ENCODE results near the gene RAB37.

Gene RAB37

GRCh38 chr17:74795327-74796020 lies 58.4 kb downstream of the RAB37 start:
- H3K27me3 ChIP-seq (ENCODE audit: control insufficient read depth, insufficient read depth, low read length) = no peaks in the 10 kb centered on the region
- H3K4me3 ChIP-seq (ENCODE audit: low read depth, low read length) = no peak overlapping the region
- H3K9ac ChIP-seq = no peak overlapping the region
- H3K9me3 ChIP-seq (ENCODE audit: control insufficient read depth, low read length) = no peaks in the 10 kb centered on the region
- H3K36me3 ChIP-seq (ENCODE audit: control insufficient read depth, insufficient read depth, low read length) = no peaks in the 10 kb centered on the region
- H3K79me2 ChIP-seq = no peaks in the 10 kb centered on the region
- TF ChIP-seq CTCF (IDR thresholded peaks at IDR 0.05) = no peak
- H3K4me1 ChIP-seq = peaks cover 5% of the 10 kb centered on the region
- no peak overlapping the region for H2AFZ ChIP-seq
- H3K4me2 ChIP-seq (ENCODE audit: low read length) = no peak overlapping the region
- no peak overlapping the region for H3K27ac ChIP-seq

DNA sequence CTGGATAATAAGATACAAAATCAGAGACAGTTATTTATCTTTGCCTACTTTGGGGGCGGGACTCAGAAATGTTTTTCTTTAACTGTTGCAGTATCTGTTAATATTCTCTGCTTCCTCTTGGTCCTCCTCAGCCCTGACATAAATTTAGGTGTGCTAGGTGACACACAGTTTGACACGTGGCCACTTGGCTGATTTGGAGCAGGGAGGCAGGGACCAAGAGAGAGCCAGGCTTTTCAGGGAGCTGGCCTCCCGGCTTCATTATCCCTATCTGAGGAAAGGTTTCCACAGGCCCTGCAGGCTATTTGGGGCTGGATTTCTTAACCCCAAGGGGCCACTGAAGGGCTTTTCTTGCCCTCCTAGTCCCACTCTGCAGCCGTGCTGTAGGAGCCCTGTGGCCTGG lies 59.2 kb downstream of the RAB37 start:
- no peak overlapping the region for H3K4me2 ChIP-seq (ENCODE audit: low read length)
- H3K4me1 ChIP-seq = peaks cover under 1% of the 10 kb centered on the region
- H3K27me3 ChIP-seq (ENCODE audit: control insufficient read depth, insufficient read depth, low read length) = no peaks in the 10 kb centered on the region
- no peak overlapping the region for H2AFZ ChIP-seq
- no peak overlapping the region for H3K9ac ChIP-seq
- no peak overlapping the region for H3K27ac ChIP-seq
- no peaks in the 10 kb centered on the region for H3K9me3 ChIP-seq (ENCODE audit: control insufficient read depth, low read length)
- no peak for TF ChIP-seq CTCF (IDR thresholded peaks at IDR 0.05)
- H3K36me3 ChIP-seq (ENCODE audit: control insufficient read depth, insufficient read depth, low read length) = no peaks in the 10 kb centered on the region
- no peaks in the 10 kb centered on the region for H3K79me2 ChIP-seq
- H3K4me3 ChIP-seq (ENCODE audit: low read depth, low read length) = no peak overlapping the region

DNA sequence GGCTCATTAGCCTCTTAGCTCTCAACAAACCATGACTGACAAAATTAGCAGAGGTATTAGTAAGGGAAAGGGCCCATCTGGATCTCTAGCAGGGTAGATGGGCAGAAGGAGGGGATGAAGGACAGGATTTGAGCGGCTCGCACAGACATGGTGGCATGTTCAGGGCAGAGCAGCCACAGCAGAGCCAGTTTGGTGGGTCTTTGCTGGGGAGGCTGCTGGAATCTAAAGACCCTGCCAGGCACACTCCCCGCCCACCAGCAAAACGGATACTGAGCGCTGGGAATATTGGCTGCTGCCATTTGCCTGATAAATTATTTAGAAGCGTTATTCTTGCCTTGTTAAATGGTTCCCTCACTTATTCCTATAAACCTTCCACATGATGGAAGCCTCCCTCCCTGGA lies 59.8 kb downstream of the RAB37 start:
- Histone ChIP-seq H3K79me2 (no peaks in the 10 kb centered on the region), H3K27me3 (ENCODE audit: control insufficient read depth, insufficient read depth, low read length) (no peaks in the 10 kb centered on the region), H3K4me2 (ENCODE audit: low read length) (no peak overlapping the region), H3K9me3 (ENCODE audit: control insufficient read depth, low read length) (no peaks in the 10 kb centered on the region), H3K4me3 (ENCODE audit: low read depth, low read length) (no peak overlapping the region), H3K27ac (no peak overlapping the region), H3K4me1 (no peaks in the 10 kb centered on the region), H3K36me3 (ENCODE audit: control insufficient read depth, insufficient read depth, low read length) (no peaks in the 10 kb centered on the region), H3K9ac (no peak overlapping the region), H2AFZ (no peak overlapping the region)
- no peak for TF ChIP-seq CTCF (IDR thresholded peaks at IDR 0.05)

All from parathyroid adenoma (tissue), 2 donors.